ENCODE data around the gene IER3. TPM values are rescaled to one million over a fixed set of nuclear protein-coding genes. Genes with fewer than 3 reads are reported as not detected.

Gene IER3
- total RNA-seq, 2 experiments from 2014 or later: 10.0 to 62.7 TPM

DNA sequence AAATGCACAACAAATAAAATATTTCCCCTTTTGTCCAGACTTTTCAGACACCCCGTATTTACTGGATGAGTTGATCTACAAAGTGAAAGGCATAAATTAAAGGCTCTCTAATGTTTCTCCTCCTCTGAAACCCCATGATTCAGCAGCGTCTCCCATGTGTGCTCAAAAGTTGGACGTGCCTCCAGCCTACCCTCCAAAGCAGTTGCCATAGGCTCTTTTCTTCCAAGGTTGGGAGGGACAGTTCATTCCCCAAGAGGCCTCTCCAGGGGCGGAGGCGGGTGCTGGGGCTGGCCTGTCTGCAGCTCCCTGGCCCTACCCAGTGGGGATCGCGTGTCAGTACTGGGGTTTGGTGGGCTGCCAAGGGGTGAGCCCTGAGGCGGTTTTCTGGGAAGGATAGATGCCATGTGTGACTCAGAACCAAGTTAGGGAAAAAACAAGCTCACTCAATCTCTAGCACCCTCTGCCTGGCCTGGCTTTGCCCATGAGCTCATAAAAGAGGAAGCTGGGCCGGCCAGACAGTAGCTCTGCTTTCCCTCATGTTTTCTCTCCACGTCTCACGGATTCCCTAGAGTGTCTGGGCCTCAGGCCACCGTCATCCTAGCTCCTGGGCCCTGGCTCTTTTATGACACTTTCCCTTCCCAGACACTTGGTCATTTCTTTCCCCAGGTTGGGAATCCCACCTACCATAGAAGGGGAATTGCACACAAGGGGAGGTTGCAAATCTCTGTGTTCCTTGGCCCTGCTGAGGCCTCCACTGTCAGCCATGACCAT is 8.0 kb upstream of the IER3 start:
- H3K9me3 Mint-ChIP-seq (ENCODE audit: low read depth): no peaks in the 10 kb centered on the region
- no peaks in the 10 kb centered on the region for H3K36me3 Mint-ChIP-seq
- DNase-seq (no peak), ATAC-seq (no peak)
- H3K4me3 Mint-ChIP-seq: no peak overlapping the region
- CTCF ChIA-PET: interaction anchor here (0.5 to 1.4 kb wide), 3 partner anchors 8 to 151 kb away, joined by 3 to 6 read pairs (median 3); partner anchors contain the start of genes DHX16 and IER3
- no peaks in the 10 kb centered on the region for H3K27me3 Mint-ChIP-seq
- no peak overlapping the region for H3K27ac Mint-ChIP-seq
- peaks cover 2% of the 10 kb centered on the region for H3K4me1 Mint-ChIP-seq

DNA sequence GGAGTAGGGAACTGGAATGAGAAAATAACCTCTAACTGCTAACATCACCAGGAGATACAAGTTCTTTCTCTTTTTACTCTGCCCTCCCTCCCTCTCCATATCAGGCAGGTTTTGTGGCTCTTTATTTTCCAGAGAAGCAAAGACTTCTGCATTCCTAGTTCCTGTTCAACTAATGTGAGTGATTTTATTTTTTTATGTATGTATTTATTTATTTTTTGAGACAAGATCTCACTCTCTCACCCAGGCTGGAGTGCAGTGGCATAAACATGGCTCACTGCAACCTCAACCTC is 6.0 kb upstream of the IER3 start:
- H3K4me1 Mint-ChIP-seq: no peaks in the 10 kb centered on the region

GRCh38 chr6:30749554-30750378 is 5.4 kb upstream of the IER3 start:
- no peak overlapping the region for H3K27ac Mint-ChIP-seq
- DNase-seq (no peak), ATAC-seq (no peak)
- H3K36me3 Mint-ChIP-seq: no peaks in the 10 kb centered on the region
- CTCF ChIA-PET: no interaction called here
- H3K4me3 Mint-ChIP-seq: no peak overlapping the region
- H3K27me3 Mint-ChIP-seq: no peaks in the 10 kb centered on the region
- no peaks in the 10 kb centered on the region for H3K9me3 Mint-ChIP-seq (ENCODE audit: low read depth)
- peaks cover 3% of the 10 kb centered on the region for H3K4me1 Mint-ChIP-seq

More for the DNA sequence above, 6.0 kb upstream of the IER3 start:
- no peak for DNase-seq
- no peaks in the 10 kb centered on the region for H3K36me3 Mint-ChIP-seq
- no peak overlapping the region for H3K27ac Mint-ChIP-seq
- no peaks in the 10 kb centered on the region for H3K27me3 Mint-ChIP-seq
- H3K4me3 Mint-ChIP-seq: no peak overlapping the region
- CTCF ChIA-PET: no interaction called here
- H3K9me3 Mint-ChIP-seq (ENCODE audit: low read depth): no peaks in the 10 kb centered on the region
- ATAC-seq: no peak

- no peak overlapping the region for H3K4me3 Mint-ChIP-seq
- DNase-seq (no peak), ATAC-seq (no peak)
- H3K36me3 Mint-ChIP-seq: no peaks in the 10 kb centered on the region
- H3K27me3 Mint-ChIP-seq: no peaks in the 10 kb centered on the region
- peaks cover 7% of the 10 kb centered on the region for H3K4me1 Mint-ChIP-seq
- CTCF ChIA-PET: interaction anchor here (0.8 kb wide), 1 partner anchor 80 kb away, joined by 4 read pairs; no protein-coding TSS in a partner anchor
- no peaks in the 10 kb centered on the region for H3K9me3 Mint-ChIP-seq (ENCODE audit: low read depth)
- H3K27ac Mint-ChIP-seq: no peak overlapping the region
These were observed 4.6 kb upstream of the IER3 start for GRCh38 chr6:30748851-30749540.

- CTCF ChIA-PET: interaction anchor here (0.7 to 1.7 kb wide), 5 partner anchors 12 to 81 kb away, joined by 3 to 5 read pairs (median 4); no protein-coding TSS in a partner anchor
These were observed 3.8 kb upstream of the IER3 start for GRCh38 chr6:30747902-30748769.

GRCh38 chr6:30747300-30747687 is 2.9 kb upstream of the IER3 start:
- Mint-ChIP-seq H3K27ac (peak overlapping the region; percentile 5), H3K4me3 (no peak overlapping the region), H3K4me1 (peaks cover 15% of the 10 kb centered on the region)

More at GRCh38 chr6:30747902-30748769, 3.8 kb upstream of the IER3 start:
- Mint-ChIP-seq H3K27me3 (no peaks in the 10 kb centered on the region), H3K27ac (no peak overlapping the region), H3K4me1 (peaks cover 14% of the 10 kb centered on the region), H3K36me3 (peaks cover 2% of the 10 kb centered on the region), H3K4me3 (no peak overlapping the region), H3K9me3 (ENCODE audit: low read depth) (no peaks in the 10 kb centered on the region)
- no peak for ATAC-seq
- no peak for DNase-seq

DNA sequence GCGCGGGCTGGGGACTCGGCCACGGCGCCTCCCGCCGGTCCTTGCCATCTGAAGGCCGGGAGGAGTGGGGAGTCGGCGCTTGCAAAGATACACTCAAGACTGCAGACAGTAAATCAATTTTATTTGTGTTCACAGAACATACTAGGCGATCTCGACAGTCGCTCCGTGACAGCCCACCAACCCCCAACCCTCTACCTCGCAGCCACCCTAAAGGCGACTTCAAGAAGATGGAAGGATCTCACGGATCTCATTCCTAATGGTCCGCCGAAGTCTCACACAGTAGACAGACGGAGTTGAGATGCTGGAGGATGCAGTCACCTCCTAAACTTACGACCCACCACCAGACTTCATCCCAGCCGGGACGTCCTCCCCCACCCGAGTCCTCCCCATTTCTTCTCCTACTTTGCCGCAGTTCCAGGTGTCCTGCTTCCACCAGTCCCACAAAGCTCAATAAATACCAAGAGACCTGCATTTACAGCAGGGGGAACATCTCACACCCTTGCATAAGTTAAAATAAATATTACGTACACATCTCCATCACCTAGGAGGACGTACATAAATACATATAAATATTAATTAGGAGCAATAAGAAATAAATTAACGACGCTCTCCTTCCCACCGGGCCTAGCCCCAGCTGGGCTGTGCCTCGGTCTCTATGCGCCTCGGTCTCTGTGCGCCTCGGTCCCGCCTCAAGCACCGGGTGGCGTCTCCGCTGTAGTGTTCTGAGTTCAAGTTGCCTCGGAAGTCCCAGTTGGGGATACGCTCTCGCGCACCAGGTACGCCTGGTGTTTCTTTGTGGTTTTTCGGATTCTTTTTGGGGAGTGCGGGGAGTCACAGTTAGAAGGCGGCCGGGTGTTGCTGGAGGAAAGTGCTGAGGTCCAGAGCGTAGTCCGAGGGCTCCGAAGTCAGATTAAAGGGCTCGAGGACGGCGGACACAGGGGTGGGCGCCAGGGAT is 971 bp downstream of the IER3 start:
- ATAC-seq: peak; percentile 45

More at GRCh38 chr6:30747300-30747687, 2.9 kb upstream of the IER3 start:
- Mint-ChIP-seq H3K9me3 (ENCODE audit: low read depth) (no peaks in the 10 kb centered on the region), H3K36me3 (peaks cover 2% of the 10 kb centered on the region), H3K27me3 (no peaks in the 10 kb centered on the region)
- CTCF ChIA-PET: interaction anchor here (0.7 to 1.9 kb wide), 6 partner anchors 11 to 168 kb away, joined by 3 to 5 read pairs (median 4); no protein-coding TSS in a partner anchor
- ATAC-seq (no peak), DNase-seq (no peak)

DNA sequence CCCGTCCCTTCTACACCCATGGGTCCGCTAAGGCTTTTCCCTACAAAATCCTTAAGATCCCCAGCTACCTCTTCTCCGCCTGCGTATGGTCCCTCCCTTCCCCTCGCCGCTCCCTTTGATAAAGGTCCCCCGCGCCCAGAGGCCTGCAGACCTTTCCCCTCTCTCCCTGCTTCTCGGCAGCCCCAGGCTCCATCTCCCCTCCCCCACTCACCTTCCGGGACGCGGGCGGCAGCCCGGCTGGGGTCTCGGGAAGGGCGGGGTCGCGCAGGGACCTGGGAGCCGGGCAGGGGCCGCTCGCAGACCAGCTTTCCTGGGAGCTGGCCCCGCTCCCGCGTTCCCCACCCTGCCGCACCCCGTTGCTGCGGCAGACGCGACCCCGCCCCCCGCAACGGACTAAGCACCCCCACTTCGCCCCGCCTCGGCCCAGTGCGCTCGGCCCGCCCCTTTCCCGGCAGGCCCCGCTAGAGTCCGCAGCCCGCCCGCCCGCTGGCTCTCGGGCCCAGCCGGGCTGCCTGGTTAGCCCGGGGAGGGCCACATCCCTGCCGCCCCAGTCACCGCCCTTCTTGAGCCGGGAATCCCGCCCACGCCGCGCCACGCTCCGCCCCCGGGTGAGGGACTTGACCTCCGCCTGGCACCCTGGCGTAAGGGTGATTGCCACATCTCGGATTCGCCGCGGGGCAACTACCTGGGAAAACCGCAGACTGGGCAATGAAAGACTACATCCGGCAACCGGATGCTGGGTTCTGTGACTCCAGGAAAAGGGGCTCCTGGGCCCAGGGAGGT is 1.8 kb downstream of the IER3 start, which contains the start of gene FLOT1:
Gene FLOT1 (minus strand): TSS at position 372 of the 783 bp plus-strand sequence. CDS start 498 bp downstream, outside the sequence.
- Mint-ChIP-seq H3K4me3 (peak within 1 kb of the TSS; percentile 95), H3K27ac (peak within 1 kb of the TSS; percentile 83), H3K4me1 (peaks cover 59% of the 10 kb centered on the region), H3K27me3 (no peaks in the 10 kb centered on the region), H3K36me3 (peaks cover 45% of the 10 kb centered on the region), H3K9me3 (ENCODE audit: low read depth) (no peaks in the 10 kb centered on the region)
- CTCF ChIA-PET: interaction anchor here (0.8 to 32.1 kb wide), 13 partner anchors 11 to 345 kb away, joined by 3 to 936 read pairs (median 7); partner anchors contain the start of gene DHX16
- DNase-seq (peak; percentile 96), ATAC-seq (peak; percentile 84)

More for the DNA sequence above, 971 bp downstream of the IER3 start:
- CTCF ChIA-PET: interaction anchor here (0.6 to 6.4 kb wide), 17 partner anchors 9 to 146 kb away, joined by 3 to 35 read pairs (median 4); no protein-coding TSS in a partner anchor
- no peaks in the 10 kb centered on the region for H3K9me3 Mint-ChIP-seq (ENCODE audit: low read depth)
- H3K36me3 Mint-ChIP-seq: peaks cover 37% of the 10 kb centered on the region
- H3K4me1 Mint-ChIP-seq: peaks cover 51% of the 10 kb centered on the region
- peak overlapping the region; percentile 86 for H3K27ac Mint-ChIP-seq
- peak; percentile 68 for DNase-seq
- H3K27me3 Mint-ChIP-seq: no peaks in the 10 kb centered on the region
- peak overlapping the region; percentile 95 for H3K4me3 Mint-ChIP-seq

GRCh38 chr6:30741789-30742315 is 2.5 kb downstream of the IER3 start:
- DNase-seq (no peak), ATAC-seq (no peak)
- Mint-ChIP-seq H3K36me3 (peaks cover 50% of the 10 kb centered on the region), H3K27me3 (no peaks in the 10 kb centered on the region), H3K27ac (peak overlapping the region; percentile 83), H3K9me3 (ENCODE audit: low read depth) (no peaks in the 10 kb centered on the region), H3K4me3 (peak overlapping the region; percentile 95), H3K4me1 (peaks cover 66% of the 10 kb centered on the region)
- CTCF ChIA-PET: interaction anchor here (0.7 to 32.1 kb wide), 8 partner anchors 10 to 346 kb away, joined by 3 to 936 read pairs (median 8); partner anchors contain the start of gene DHX16

DNA sequence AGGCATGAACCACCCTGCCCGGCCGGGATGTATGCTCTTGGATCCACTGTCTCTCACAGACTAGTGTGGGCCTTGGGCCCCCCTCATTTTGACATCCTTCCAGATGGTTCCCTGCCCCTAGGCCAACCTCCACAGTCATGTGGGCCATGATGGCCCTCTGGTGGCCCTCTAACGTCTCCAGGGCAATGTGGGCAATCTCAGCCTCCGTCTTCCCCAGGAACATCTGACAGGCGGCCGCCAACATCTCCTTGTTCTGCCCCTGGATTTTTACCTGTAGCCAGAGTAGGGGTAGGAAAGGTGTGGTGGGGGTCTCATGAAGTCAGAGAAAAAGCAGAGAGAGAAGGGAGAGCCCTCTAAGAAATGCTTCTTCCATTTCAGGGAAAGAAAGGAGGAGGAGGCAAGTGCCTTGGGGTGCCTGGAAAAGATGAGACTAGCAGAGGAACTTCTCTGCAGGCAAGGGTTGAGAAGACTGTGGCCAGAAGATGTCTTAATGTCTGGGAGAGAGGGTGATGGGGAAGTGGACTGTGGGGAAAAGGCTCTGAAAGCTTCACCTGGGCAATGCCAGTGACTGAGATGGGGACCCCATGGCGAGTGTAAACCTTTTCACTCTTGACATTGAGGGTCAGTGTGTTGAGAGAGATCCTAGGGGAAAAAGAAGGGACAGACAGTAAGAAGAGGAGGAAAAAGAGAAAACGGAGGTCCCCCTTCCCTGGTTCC is 3.1 kb downstream of the IER3 start:
- ATAC-seq (no peak), DNase-seq (no peak)
- CTCF ChIA-PET: interaction anchor here (0.7 to 32.1 kb wide), 6 partner anchors 9 to 346 kb away, joined by 3 to 936 read pairs (median 17); partner anchors contain the start of gene DHX16
- peaks cover 72% of the 10 kb centered on the region for H3K4me1 Mint-ChIP-seq
- H3K4me3 Mint-ChIP-seq: peak overlapping the region; percentile 95
- peaks cover 54% of the 10 kb centered on the region for H3K36me3 Mint-ChIP-seq
- H3K27me3 Mint-ChIP-seq: no peaks in the 10 kb centered on the region
- peak overlapping the region; percentile 83 for H3K27ac Mint-ChIP-seq
- H3K9me3 Mint-ChIP-seq (ENCODE audit: low read depth): no peaks in the 10 kb centered on the region
